RPMI8226 (cell line): Measurements from ENCODE around the gene SLC25A52.
A peak's percentile ranks its signal among the peaks of the same experiment; 100 is the strongest.
"Not testable (repeated sequence)": the region's sequence is repeated elsewhere in the genome, so short reads cannot be mapped to it uniquely, and the experiment has no call there.

Source experiments
- DNase-seq: peaks from one replicate; pipeline ENCODE4 v3.0.0-alpha.2; 2015

The SLC25A52 gene, protein sequence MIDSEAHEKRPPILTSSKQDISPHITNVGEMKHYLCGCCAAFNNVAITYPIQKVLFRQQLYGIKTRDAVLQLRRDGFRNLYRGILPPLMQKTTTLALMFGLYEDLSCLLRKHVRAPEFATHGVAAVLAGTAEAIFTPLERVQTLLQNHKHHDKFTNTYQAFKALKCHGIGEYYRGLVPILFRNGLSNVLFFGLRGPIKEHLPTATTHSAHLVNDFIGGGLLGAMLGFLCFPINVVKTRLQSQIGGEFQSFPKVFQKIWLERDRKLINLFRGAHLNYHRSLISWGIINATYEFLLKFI

GRCh38 chr18:31760695-31761094, at the start of gene SLC25A52:
Gene SLC25A52 (minus strand): TSS chr18:31760880. CDS start chr18:31760661, 219 bp downstream.
- no peak for DNase-seq

DNA sequence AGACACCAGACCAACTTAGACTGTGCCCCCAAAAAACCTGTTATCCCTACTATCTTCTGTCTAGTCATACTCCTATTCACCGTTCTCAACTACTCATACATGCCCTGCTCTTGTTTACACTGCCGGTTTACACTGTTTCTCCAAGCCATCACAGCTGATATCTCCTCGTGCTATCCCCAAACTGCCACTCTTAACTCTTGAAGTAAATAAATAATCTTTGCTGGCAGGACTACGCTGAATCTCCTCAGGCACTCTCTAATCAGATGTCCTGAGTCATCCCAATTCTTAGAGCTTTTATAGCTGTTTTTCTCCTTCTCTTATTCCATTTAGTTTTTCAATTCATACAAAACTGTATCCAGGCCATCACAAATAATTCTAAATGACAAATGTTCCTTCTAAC, 48.4 kb upstream of the SLC25A52 start:
- DNase-seq, result not testable (repeated sequence)

GRCh38 chr18:31801078-31801477, 40.4 kb upstream of the SLC25A52 start:
- DNase-seq, result no peak

DNA sequence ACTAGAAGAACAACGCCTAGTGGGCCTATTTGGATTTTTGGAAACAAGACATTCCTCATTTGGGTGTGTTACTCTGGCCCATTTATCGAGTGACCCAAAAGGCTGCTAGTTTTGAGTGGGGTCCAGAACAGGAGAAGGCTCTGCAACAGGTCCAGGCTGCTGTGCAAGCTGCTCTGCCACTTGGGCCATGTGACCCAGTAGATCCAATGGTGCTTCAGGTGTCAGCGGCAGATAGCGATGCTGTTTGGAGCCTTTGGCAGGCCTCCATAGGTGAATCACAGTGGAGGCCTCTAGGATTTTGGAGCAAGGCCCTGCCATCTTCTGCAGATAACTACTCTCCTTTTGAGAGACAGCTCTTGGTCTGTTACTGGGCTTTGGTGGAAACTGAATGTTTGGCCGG, 38.6 kb upstream of the SLC25A52 start:
- not testable (repeated sequence) for DNase-seq

GRCh38 chr18:31798399-31798798, 37.7 kb upstream of the SLC25A52 start:
- no peak for DNase-seq

DNA sequence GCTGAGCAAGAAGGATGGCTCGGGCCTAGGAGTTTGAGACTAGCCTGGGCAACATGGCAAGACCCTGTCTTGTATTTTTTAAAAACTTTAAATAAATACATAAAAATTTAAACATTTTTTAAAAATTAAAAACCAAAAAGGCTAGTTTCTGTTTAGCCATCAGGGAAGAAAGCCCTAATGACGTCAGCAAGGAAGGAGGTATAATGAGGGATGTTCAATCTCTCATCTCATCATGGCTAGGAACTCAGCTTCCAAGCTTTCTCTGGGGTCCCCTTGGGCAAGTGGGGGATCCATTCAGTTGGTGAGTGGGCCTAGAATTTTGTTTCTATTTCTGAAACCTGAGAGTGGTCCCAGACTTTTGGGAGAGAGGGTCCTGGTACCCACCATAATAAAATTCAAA, 35.1 kb upstream of the SLC25A52 start:
- no peak for DNase-seq

- no peak for DNase-seq
These were observed 32.9 kb upstream of the SLC25A52 start for GRCh38 chr18:31793531-31793930.

GRCh38 chr18:31792580-31792911, 31.9 kb upstream of the SLC25A52 start:
- no peak for DNase-seq

DNA sequence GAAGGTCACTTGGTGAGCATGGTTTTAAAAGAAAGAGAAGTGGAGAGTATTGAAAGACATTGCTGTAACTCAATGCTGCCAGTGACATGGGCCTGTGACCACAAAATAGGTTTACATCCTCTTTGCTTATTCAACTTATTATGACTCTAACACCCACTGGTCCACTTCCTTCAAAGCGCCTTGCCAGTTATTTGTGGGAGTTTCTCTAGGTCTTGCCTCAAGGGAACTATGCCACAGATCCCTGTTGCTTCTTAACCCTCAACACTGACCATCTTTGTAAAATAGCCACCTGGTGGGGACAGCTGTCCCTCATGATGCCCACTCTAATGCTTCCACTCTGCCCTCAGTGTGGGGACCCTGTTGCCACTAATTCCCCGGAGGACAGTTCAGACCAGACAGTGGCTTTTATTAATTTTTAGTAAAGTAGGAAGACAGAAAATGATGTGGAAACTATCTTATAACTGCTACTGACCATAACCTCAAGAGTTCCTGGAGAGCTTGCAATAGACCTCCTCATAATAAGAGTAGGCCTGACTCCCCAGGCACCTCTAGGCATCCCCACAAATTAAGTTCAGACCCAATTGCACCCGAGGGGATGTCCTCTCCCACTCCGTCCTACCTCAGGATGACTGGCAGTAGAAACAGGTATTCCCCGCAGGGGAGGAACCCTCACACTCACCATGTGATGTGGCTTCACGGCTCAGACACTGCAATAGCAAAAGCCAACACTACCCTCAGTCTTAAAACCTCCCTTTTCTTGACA, 31.3 kb upstream of the SLC25A52 start:
- peak; percentile 14 for DNase-seq

- no peak for DNase-seq
These were observed 28.7 kb upstream of the SLC25A52 start for GRCh38 chr18:31789409-31789808.

DNA sequence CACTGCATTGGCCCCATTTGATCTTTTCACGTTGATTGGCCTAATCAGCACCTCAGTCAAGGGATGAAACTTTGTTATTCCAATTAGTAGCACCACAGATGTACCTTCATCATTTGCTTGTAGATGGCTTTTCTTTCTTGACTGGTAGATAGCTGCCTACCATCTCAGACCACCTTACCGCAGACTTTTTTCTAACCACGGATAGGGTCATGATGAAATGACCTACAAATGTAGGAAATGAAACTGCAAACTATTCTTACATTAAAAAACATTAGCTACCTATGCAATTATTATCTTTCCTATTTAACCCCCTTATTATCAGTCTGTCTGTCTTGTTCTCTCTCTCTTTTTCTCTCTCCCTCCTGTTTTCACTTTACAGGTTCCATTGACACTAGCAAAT, 22.4 kb upstream of the SLC25A52 start:
- DNase-seq, result no peak

DNA sequence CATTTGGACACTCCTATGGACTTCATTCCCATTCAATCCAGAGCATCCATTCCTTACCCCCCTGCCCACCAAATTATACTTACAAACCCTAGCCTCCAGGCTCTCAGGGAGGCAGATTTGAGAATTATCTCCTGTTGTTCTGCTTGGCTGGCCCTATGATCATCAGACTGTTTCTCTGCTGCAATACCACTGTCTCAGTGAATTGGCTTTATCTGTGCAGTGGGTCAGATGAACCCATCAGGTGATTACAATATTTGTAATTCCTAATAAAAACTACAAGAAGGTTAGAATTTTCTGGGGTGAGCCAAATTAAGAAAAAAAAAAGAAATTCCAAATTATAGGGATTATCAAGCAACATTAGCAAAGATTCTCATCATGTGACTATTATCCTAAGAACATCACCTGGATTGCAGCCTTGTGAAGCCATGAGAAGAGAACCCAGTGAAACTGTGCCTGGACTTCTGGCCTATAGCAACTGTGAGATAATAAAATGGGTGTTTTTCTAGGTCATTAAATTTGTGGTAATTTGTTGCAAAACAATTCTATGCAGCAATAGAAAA, 17.8 kb upstream of the SLC25A52 start:
- DNase-seq, result no peak

DNA sequence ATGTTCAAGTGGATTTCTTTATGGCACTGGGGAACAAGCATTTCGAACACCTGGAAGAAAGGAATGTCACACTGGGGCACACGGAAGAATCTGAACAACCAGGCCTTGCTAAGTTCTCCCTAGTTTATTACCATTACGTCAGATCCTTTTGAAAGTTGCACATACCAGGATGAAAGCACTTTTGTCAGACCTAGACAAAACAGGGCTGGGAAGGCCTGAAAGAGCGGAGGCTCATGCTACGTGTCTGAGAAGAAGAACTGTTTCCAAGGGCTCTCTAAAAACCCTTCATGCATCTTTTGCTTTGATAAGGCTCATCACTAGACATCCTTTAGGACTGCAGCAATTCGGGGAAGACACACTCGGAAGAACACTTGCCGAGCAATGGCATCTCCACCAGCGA, 15.4 kb upstream of the SLC25A52 start:
- DNase-seq, result no peak

GRCh38 chr18:31774962-31775361, 14.3 kb upstream of the SLC25A52 start:
- no peak for DNase-seq

DNA sequence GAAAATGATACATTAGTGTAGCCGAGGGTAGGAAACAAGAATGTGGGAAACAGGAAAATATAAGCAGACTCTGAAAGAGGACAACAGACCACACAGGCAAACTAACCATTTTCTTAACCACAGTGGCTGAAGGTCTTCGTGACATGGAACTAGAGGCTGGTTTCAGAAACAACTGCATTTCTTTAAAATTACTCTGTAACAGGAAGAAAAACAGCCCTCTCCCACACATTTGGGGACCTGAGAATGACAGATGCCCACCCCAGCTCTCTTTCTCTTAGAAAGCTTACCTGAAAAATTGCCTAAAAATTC, 13.8 kb upstream of the SLC25A52 start:
- no peak for DNase-seq

GRCh38 chr18:31773774-31774476, 13.2 kb upstream of the SLC25A52 start:
- no peak for DNase-seq

DNA sequence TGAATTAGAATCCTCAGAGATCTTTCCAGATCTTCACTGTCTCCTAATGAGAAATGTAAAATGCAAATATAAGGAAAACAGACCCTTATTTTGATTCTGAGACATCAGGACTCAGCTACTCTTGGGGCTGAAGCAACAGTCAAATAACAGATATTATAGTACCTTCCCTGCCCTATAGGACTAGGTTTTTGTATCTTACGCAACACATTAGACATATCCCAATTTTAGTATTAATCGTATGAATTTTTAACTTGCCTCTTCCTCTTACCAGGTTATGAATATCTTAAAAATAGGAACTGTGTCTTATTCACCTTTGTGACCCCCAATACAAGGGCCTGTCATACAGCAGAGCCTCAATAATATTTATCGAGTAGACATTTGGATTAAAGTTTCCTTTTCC, 12.0 kb upstream of the SLC25A52 start:
- no peak for DNase-seq

- no peak for DNase-seq
These were observed 10.4 kb downstream of the SLC25A52 start for GRCh38 chr18:31750273-31750672.

DNA sequence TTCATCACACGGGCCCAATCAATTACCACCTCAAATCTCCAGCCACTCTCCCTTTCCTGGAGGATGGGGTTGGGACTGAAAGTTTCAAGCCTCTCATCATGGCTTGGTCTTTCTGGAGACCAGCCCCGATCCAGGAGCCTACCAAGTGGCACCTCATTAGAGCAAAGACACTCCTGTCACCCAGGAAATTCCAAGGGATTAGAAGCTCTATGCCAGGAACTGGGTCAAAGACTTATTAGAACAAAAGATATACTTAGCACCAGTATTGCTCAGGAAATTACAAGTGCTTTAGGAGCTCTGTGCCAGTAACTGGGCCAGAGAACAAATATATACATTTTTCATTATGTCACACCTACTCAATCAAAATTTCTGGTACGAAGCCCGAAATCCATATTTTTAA, 14.3 kb downstream of the SLC25A52 start:
- no peak for DNase-seq

- no peak for DNase-seq
These were observed 16.2 kb downstream of the SLC25A52 start for GRCh38 chr18:31744321-31745067.

DNA sequence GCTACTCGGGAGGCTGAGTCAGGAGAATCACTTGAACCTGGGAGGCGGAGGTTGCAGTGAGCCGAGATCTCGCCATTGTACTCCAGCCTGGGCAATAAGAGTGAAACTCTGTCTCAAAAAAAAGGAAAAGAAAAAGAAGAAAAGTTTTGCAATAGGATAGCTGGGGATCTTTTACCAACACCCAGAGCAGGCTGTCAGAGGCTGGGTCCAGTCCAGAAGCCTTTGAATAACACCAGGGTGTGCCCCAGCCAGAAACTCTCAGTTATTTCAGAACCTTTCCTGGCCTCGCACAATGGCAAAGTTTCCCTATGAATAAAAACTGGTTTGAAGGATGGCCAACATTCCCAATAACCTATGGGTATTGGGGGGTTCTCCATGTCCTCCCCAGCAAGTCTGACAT, 17.1 kb downstream of the SLC25A52 start:
- DNase-seq, result not testable (repeated sequence)

DNA sequence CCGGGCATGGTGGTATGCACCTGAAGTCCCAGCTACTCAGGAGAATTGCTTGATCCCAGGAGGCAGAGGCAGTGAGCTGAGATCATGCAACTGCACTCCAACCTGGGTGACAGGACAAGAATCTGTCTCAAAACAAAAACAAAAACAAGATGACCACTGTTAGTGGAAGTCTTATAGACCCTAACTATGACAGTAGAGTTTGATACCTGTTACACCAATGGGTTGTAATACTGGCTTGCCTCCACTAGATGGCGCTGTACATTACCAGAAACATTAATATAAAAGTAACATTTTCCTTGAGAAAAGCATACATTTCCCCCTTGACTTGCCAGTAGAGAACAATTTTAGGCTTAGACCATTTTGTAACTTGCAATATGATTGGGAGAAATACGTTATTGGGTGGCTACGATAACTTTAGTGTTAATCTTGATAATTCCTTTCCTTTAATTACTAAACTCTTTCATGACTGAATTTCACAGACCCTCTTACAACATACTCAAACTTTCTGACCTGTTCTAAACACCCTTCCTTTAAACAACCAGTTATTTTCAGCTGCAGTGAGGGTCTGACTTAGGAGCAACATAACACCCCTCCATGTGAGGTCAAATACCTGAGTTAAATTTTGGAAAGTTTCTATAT, 19.5 kb downstream of the SLC25A52 start:
- peak; percentile 59 for DNase-seq

DNA sequence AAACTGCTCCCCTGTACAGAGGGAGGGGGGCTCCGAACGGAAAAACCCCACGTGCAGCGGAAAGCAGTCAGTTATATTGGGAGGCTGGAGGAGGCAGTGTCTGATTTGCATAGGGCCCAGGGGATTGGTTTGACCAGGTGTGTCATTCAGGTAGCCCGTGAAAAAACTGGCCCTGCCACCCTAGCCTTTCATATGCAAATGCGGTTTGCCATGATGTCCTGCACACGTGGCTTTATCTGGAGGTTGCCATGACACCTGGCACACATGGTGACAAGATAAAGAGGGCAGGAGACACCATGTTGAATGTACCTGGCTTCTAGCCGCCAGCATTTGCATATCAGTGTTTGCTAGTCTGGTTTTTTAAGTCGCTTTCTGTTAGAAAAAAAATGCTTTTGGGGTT, 20.5 kb downstream of the SLC25A52 start:
- DNase-seq, result no peak
